ENCODE results near the gene FAM20A.

GRCh38 chr17:68606451-68607307 is 5.5 kb upstream of the FAM20A start:
- TF ChIP-seq CTCF (IDR thresholded peaks at IDR 0.05) (no peak), POLR2A (IDR thresholded peaks at IDR 0.05) (no peak)
